Common myeloid progenitor, CD34-positive (primary cell): Measurements from ENCODE around the gene RB1.

Source experiments
- CTCF ChIA-PET: fragments of 350-600 bp; sonication (Branson Sonifier 250); formaldehyde crosslinking; loops from one replicate; lab custom pipeline; 2021; ENCODE audit warnings: antibody characterized with exemption; lab: Charles Lee
- POLR2A ChIA-PET: fragments of 350-600 bp; sonication (Branson Sonifier 250); formaldehyde crosslinking; loops from one replicate; lab custom pipeline; 2021; ENCODE audit warnings: antibody characterized with exemption; lab: Charles Lee
- DNase-seq, 3 donors: peaks; one replicate each; pipeline versions ENCODE4 v3.0.0 to v3.0.0-alpha.2; 2013
- H3K27ac ChIP-seq, 2 experiments: 1 replicate in 1 of 2; 2 replicates in 1 of 2; pipeline ENCODE4 v1.7.0; 2013; ENCODE audit warnings: inconsistent platforms in 2 of 2, low read length in 2 of 2, mild to moderate bottlenecking in 2 of 2, low read depth in 1 of 2, moderate library complexity in 1 of 2; ENCODE audit not compliant: severe bottlenecking in 2 of 2, insufficient read depth in 1 of 2, poor library complexity in 1 of 2
- H3K27me3 ChIP-seq, 5 experiments: replicated peaks in 2 of 5; 1 replicate in 3 of 5; 2 replicates in 2 of 5; pipeline versions ENCODE4 v1.6.1 to v1.7.0; 2013; ENCODE audit warnings: low read length in 4 of 5, mild to moderate bottlenecking in 2 of 5, moderate library complexity in 2 of 5, inconsistent platforms in 1 of 5; ENCODE audit not compliant: insufficient read depth in 5 of 5, control insufficient read depth in 4 of 5
- H3K36me3 ChIP-seq, 4 experiments: 1 replicate in 2 of 4; 2 replicates in 2 of 4; pipeline versions ENCODE4 v1.6.1 to v1.7.0; 2013; ENCODE audit warnings: low read length in 3 of 4, control low read depth in 1 of 4, mild to moderate bottlenecking in 1 of 4; ENCODE audit not compliant: control insufficient read depth in 4 of 4, insufficient read depth in 4 of 4
- H3K4me1 ChIP-seq, 4 experiments: 1 replicate in 3 of 4; 2 replicates in 1 of 4; pipeline versions ENCODE4 v1.6.1 to v1.7.1; 2013; ENCODE audit warnings: low read length in 3 of 4, mild to moderate bottlenecking in 3 of 4, control low read depth in 1 of 4, inconsistent platforms in 1 of 4, moderate library complexity in 1 of 4; ENCODE audit not compliant: control insufficient read depth in 4 of 4, insufficient read depth in 4 of 4; ENCODE audit errors: control extremely low read depth in 1 of 4
- H3K4me3 ChIP-seq, 7 experiments: 1 replicate in 4 of 7; 2 replicates in 3 of 7; pipeline versions ENCODE4 v1.5.1 to v1.7.0; 2013; ENCODE audit warnings: mild to moderate bottlenecking in 7 of 7, low read length in 6 of 7, moderate library complexity in 6 of 7, inconsistent platforms in 2 of 7, low read depth in 2 of 7, control low read depth in 1 of 7; ENCODE audit not compliant: insufficient read depth in 4 of 7, control insufficient read depth in 1 of 7; ENCODE audit errors: extremely low read depth in 1 of 7
- H3K9me3 ChIP-seq, 5 experiments: 1 replicate in 4 of 5; 2 replicates in 1 of 5; pipeline versions ENCODE4 v1.6.1 to v1.7.1; 2013; ENCODE audit warnings: low read length in 4 of 5, mild to moderate bottlenecking in 2 of 5, inconsistent platforms in 1 of 5, low read depth in 1 of 5, moderate library complexity in 1 of 5; ENCODE audit not compliant: control insufficient read depth in 4 of 5, insufficient read depth in 2 of 5; ENCODE audit errors: control extremely low read depth in 1 of 5
- WGBS: methylation state at CpG from one replicate; pipeline ENCODE4 v1.1.5; 2013; ENCODE audit not compliant: insufficient coverage; 5-methylcytosine and 5-hydroxymethylcytosine counted together

The RB1 gene

GRCh38 chr13:48496271-48497161, 193.0 kb downstream of the RB1 start:
- Histone ChIP-seq H3K27me3 (peaks cover 0 to 4% (median 0%) of the 10 kb centered on the region in 5 experiments), H3K36me3 (no peaks in the 10 kb centered on the region), H3K27ac (no peak overlapping the region), H3K4me1 (peaks cover 26 to 91% (median 44%) of the 10 kb centered on the region in 4 experiments), H3K4me3 (no peak overlapping the region), H3K9me3 (no peaks in the 10 kb centered on the region)
- POLR2A ChIA-PET, result no interaction called here
- DNase-seq, result peak in 2 of 3 donors; percentile 29 to 45
- WGBS, result 94% methylated on average over 2 of the region's 7 CpGs
- CTCF ChIA-PET, result interaction anchor here (0.9 to 2.0 kb wide), 2 partner anchors 9 to 21 kb away, joined by 3 to 8 read pairs; no protein-coding TSS in a partner anchor

- ChIA-PET CTCF (interaction anchor here (1.2 kb wide), 1 partner anchor 96 kb away, joined by 4 read pairs; no protein-coding TSS in a partner anchor), POLR2A (no interaction called here)
- H3K4me3 ChIP-seq, result no peak overlapping the region
- WGBS, result 100% methylated on average over 2 of the region's 2 CpGs
- DNase-seq, result no peak
- no peak overlapping the region for H3K27ac ChIP-seq
- H3K36me3 ChIP-seq, result no peaks in the 10 kb centered on the region
- peaks cover 19 to 89% (median 35%) of the 10 kb centered on the region in 4 experiments for H3K4me1 ChIP-seq
- peaks cover 0 to 4% (median 0%) of the 10 kb centered on the region in 5 experiments for H3K27me3 ChIP-seq
- no peaks in the 10 kb centered on the region for H3K9me3 ChIP-seq
Observed at GRCh38 chr13:48497669-48498068, 194.1 kb downstream of the RB1 start.

GRCh38 chr13:48500652-48501197, 197.2 kb downstream of the RB1 start:
- no peaks in the 10 kb centered on the region for H3K36me3 ChIP-seq
- no peaks in the 10 kb centered on the region for H3K9me3 ChIP-seq
- ChIA-PET POLR2A (interaction anchor here (1.0 kb wide), 1 partner anchor 63 kb away, joined by 3 read pairs; no protein-coding TSS in a partner anchor), CTCF (interaction anchor here (1.1 kb wide), 1 partner anchor 11 kb away, joined by 4 read pairs; no protein-coding TSS in a partner anchor)
- 100% methylated on average over 1 of the region's 4 CpGs for WGBS
- no peak overlapping the region for H3K4me3 ChIP-seq
- peaks cover 0 to 8% (median 3%) of the 10 kb centered on the region in 5 experiments for H3K27me3 ChIP-seq
- H3K4me1 ChIP-seq, result peaks cover 7 to 88% (median 28%) of the 10 kb centered on the region in 4 experiments
- H3K27ac ChIP-seq, result no peak overlapping the region
- DNase-seq, result peak; percentile 72 to 97 (median 95)

GRCh38 chr13:48501705-48502104, 198.2 kb downstream of the RB1 start:
- H3K4me1 ChIP-seq, result peaks cover 12 to 90% (median 38%) of the 10 kb centered on the region in 4 experiments
- ChIA-PET POLR2A (no interaction called here), CTCF (no interaction called here)
- DNase-seq, result no peak
- no peak overlapping the region for H3K27ac ChIP-seq
- peaks cover 0 to 8% (median 3%) of the 10 kb centered on the region in 5 experiments for H3K27me3 ChIP-seq
- H3K36me3 ChIP-seq, result no peaks in the 10 kb centered on the region
- H3K4me3 ChIP-seq, result no peak overlapping the region
- WGBS, result 100% methylated on average over 2 of the region's 2 CpGs
- no peaks in the 10 kb centered on the region for H3K9me3 ChIP-seq

- 91% methylated on average over 1 of the region's 19 CpGs for WGBS
- H3K4me1 ChIP-seq, result peaks cover 14 to 88% (median 40%) of the 10 kb centered on the region in 4 experiments
- DNase-seq, result peak in 1 of 3 donors; percentile 27
- no peak overlapping the region for H3K27ac ChIP-seq
- ChIA-PET CTCF (interaction anchor here (0.6 kb wide), 1 partner anchor 843 kb away, joined by 3 read pairs; no protein-coding TSS in a partner anchor), POLR2A (no interaction called here)
- no peaks in the 10 kb centered on the region for H3K9me3 ChIP-seq
- H3K4me3 ChIP-seq, result no peak overlapping the region
- H3K36me3 ChIP-seq, result no peaks in the 10 kb centered on the region
- H3K27me3 ChIP-seq, result peaks cover 0 to 14% (median 3%) of the 10 kb centered on the region in 5 experiments
Observed at GRCh38 chr13:48502601-48503319, 199.2 kb downstream of the RB1 start.

- ChIA-PET POLR2A (interaction anchor here (0.7 to 1.5 kb wide), 3 partner anchors 12 to 73 kb away, joined by 3 to 6 read pairs (median 5); partner anchors contain the start of gene RCBTB2), CTCF (interaction anchor here (1.2 to 1.8 kb wide), 2 partner anchors 8 to 357 kb away, joined by 3 to 8 read pairs; no protein-coding TSS in a partner anchor)
- Histone ChIP-seq H3K27ac (no peak overlapping the region), H3K9me3 (no peaks in the 10 kb centered on the region), H3K27me3 (peaks cover 0 to 22% (median 5%) of the 10 kb centered on the region in 5 experiments), H3K36me3 (no peaks in the 10 kb centered on the region), H3K4me3 (no peak overlapping the region), H3K4me1 (peaks cover 14 to 74% (median 39%) of the 10 kb centered on the region in 4 experiments)
- DNase-seq, result no peak
- 100% methylated on average over 7 of the region's 8 CpGs for WGBS
Observed at GRCh38 chr13:48504606-48505005, 201.1 kb downstream of the RB1 start.
